ENCODE measurements around the gene BIN2. TPM values are rescaled to one million over a fixed set of nuclear protein-coding genes. Genes with fewer than 3 reads are reported as not detected.

The BIN2 gene
- total and polyA plus RNA-seq, 9 of the 15 experiments (the other 6 are each of a cell fraction or from before 2014, with no cell fraction given) = 0.04 to 0.39 (median 0.25) TPM; not detected in 1

DNA sequence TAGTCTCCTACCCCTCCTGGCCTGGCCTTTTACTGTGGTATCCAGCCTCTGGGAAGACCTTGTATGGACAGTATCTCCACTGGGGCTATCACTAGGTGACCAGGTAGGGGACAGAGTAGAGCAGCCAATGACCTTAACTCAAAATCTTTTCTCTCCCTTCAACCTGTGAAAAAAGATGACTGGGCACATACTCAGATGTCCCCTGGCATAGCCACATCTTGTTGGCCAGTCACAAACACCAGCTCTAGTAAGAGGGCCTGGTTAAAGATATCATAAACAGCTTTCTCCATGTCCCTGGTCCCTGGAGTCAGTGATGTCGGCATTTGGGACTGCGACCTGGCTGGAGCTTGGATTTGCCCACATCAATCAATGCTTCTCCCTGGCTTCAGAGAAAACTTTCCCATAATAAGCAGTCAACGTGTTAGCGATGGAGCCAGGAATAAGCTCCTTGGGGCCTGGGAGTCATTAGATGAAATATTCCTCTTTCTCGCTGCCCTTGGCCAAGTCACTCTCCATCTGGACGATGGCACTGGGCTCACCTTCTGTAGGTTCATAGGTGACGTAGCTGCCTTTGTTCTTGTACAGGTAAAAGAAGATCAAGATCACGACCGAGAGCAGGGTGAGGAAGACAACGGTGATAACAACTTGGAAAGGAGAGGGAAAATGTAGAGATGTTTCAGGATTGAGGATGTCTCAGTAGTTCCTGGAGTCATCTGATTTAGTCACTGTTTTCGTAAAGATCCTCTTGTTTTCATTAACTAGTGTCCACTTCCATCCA, 78.3 kb downstream of the BIN2 start (continued):
- TF ChIP-seq, protein P1, sequence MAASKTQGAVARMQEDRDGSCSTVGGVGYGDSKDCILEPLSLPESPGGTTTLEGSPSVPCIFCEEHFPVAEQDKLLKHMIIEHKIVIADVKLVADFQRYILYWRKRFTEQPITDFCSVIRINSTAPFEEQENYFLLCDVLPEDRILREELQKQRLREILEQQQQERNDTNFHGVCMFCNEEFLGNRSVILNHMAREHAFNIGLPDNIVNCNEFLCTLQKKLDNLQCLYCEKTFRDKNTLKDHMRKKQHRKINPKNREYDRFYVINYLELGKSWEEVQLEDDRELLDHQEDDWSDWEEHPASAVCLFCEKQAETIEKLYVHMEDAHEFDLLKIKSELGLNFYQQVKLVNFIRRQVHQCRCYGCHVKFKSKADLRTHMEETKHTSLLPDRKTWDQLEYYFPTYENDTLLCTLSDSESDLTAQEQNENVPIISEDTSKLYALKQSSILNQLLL (CRISPR knock-in tag; IDR thresholded peaks at IDR 0.05; ENCODE audit: borderline replicate concordance) = no peak
- no peak for TF ChIP-seq CBX3 (IDR thresholded peaks at IDR 0.05; ENCODE audit: borderline replicate concordance in 1 of 2, low read length in 2 of 2)
- TF ChIP-seq ZNF316 (IDR thresholded peaks at IDR 0.05) = peak; percentile 53
- TF ChIP-seq, protein P2, sequence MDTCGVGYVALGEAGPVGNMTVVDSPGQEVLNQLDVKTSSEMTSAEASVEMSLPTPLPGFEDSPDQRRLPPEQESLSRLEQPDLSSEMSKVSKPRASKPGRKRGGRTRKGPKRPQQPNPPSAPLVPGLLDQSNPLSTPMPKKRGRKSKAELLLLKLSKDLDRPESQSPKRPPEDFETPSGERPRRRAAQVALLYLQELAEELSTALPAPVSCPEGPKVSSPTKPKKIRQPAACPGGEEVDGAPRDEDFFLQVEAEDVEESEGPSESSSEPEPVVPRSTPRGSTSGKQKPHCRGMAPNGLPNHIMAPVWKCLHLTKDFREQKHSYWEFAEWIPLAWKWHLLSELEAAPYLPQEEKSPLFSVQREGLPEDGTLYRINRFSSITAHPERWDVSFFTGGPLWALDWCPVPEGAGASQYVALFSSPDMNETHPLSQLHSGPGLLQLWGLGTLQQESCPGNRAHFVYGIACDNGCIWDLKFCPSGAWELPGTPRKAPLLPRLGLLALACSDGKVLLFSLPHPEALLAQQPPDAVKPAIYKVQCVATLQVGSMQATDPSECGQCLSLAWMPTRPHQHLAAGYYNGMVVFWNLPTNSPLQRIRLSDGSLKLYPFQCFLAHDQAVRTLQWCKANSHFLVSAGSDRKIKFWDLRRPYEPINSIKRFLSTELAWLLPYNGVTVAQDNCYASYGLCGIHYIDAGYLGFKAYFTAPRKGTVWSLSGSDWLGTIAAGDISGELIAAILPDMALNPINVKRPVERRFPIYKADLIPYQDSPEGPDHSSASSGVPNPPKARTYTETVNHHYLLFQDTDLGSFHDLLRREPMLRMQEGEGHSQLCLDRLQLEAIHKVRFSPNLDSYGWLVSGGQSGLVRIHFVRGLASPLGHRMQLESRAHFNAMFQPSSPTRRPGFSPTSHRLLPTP (IDR thresholded peaks at IDR 0.05; ENCODE audit: borderline replicate concordance, extremely low read depth, insufficient read length) = no peak
- TF ChIP-seq FOXO4 (CRISPR knock-in tag; IDR thresholded peaks at IDR 0.05) = no peak
- TF ChIP-seq STAT5A (IDR thresholded peaks at IDR 0.05; ENCODE audit: borderline replicate concordance, low read length) = no peak
- 0 out of 2 replicates have a peak, but pooled peaks have one; percentile 11 for TF ChIP-seq PTTG1 (tag; IDR thresholded peaks at IDR 0.05; ENCODE audit: low read depth)
- TF ChIP-seq OTX1 (CRISPR knock-in tag; IDR thresholded peaks at IDR 0.05) = no peak
- TF ChIP-seq IFI16 (CRISPR knock-in tag; IDR thresholded peaks at IDR 0.05) = no peak
- TF ChIP-seq, protein P3, sequence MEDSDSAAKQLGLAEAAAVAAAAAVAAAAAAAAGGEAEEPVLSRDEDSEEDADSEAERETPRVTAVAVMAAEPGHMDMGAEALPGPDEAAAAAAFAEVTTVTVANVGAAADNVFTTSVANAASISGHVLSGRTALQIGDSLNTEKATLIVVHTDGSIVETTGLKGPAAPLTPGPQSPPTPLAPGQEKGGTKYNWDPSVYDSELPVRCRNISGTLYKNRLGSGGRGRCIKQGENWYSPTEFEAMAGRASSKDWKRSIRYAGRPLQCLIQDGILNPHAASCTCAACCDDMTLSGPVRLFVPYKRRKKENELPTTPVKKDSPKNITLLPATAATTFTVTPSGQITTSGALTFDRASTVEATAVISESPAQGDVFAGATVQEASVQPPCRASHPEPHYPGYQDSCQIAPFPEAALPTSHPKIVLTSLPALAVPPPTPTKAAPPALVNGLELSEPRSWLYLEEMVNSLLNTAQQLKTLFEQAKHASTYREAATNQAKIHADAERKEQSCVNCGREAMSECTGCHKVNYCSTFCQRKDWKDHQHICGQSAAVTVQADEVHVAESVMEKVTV (CRISPR knock-in tag; IDR thresholded peaks at IDR 0.05) = no peak
- TF ChIP-seq CBFA2T3 (IDR thresholded peaks at IDR 0.05) = no peak
- TF ChIP-seq, protein P4, sequence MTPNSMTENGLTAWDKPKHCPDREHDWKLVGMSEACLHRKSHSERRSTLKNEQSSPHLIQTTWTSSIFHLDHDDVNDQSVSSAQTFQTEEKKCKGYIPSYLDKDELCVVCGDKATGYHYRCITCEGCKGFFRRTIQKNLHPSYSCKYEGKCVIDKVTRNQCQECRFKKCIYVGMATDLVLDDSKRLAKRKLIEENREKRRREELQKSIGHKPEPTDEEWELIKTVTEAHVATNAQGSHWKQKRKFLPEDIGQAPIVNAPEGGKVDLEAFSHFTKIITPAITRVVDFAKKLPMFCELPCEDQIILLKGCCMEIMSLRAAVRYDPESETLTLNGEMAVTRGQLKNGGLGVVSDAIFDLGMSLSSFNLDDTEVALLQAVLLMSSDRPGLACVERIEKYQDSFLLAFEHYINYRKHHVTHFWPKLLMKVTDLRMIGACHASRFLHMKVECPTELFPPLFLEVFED (CRISPR knock-in tag; conservative IDR thresholded peaks at IDR 0.05) = 0 out of 2 replicates have a peak, but pooled peaks have one; percentile 51
- TF ChIP-seq FUS (optimal IDR thresholded peaks at IDR 0.05; ENCODE audit: low read depth, low read length) = no peak
- no peak for TF ChIP-seq CBFB (CRISPR knock-in tag; IDR thresholded peaks at IDR 0.05)
- TF ChIP-seq ZNF511 (CRISPR knock-in tag; IDR thresholded peaks at IDR 0.05) = no peak
- TF ChIP-seq MYC (IDR thresholded peaks at IDR 0.05; ENCODE audit: low read depth, low read length) = no peak
- no peak for TF ChIP-seq MYC (CRISPR knock-in tag; IDR thresholded peaks at IDR 0.05; ENCODE audit: borderline replicate concordance, low read depth)
- TF ChIP-seq TRIM24 (IDR thresholded peaks at IDR 0.05) = no peak
- no peak for TF ChIP-seq ZNF324 (CRISPR knock-in tag; IDR thresholded peaks at IDR 0.05)

Measured in K562 (cell line).